ENCODE data around the gene CD34. TPM values are rescaled to one million over a fixed set of nuclear protein-coding genes. Genes with fewer than 3 reads are reported as not detected.

CD34 gene
- total RNA-seq, 1 donor from 2014 or later: 69.6 TPM

- H3K9me3 ChIP-seq (replicated peaks): no peaks in the 10 kb centered on the region
- intact Hi-C loops (cut with micrococcal nuclease): no loop called here
- H3K27ac ChIP-seq (replicated peaks): peak overlapping the region; percentile 20
- no peak overlapping the region for H3K4me3 ChIP-seq
- H3K4me1 ChIP-seq: peaks cover 94% of the 10 kb centered on the region
- H3K36me3 ChIP-seq: peaks cover 25% of the 10 kb centered on the region
- no peaks in the 10 kb centered on the region for H3K27me3 ChIP-seq (ENCODE audit: low read depth)
- DNase-seq: no peak
- no peak for TF ChIP-seq CTCF (IDR thresholded peaks at IDR 0.05; ENCODE audit: borderline replicate concordance)
Measured at GRCh38 chr1:207862241-207862787, 48.6 kb downstream of the CD34 start.

GRCh38 chr1:207861442-207862177, 49.3 kb downstream of the CD34 start:
- Histone ChIP-seq H3K27ac (replicated peaks) (peak overlapping the region; percentile 20), H3K9me3 (replicated peaks) (no peaks in the 10 kb centered on the region), H3K4me3 (no peak overlapping the region), H3K36me3 (peaks cover 25% of the 10 kb centered on the region), H3K4me1 (peaks cover 94% of the 10 kb centered on the region), H3K27me3 (ENCODE audit: low read depth) (no peaks in the 10 kb centered on the region)
- no peak for TF ChIP-seq CTCF (IDR thresholded peaks at IDR 0.05; ENCODE audit: borderline replicate concordance)
- DNase-seq: no peak
- intact Hi-C loops (cut with micrococcal nuclease): no loop called here

- intact Hi-C loops (cut with micrococcal nuclease): no loop called here
- Histone ChIP-seq H3K27me3 (ENCODE audit: low read depth) (no peaks in the 10 kb centered on the region), H3K4me1 (peaks cover 92% of the 10 kb centered on the region), H3K4me3 (no peak overlapping the region), H3K36me3 (peaks cover 20% of the 10 kb centered on the region), H3K27ac (replicated peaks) (no peak overlapping the region), H3K9me3 (replicated peaks) (no peaks in the 10 kb centered on the region)
- TF ChIP-seq CTCF (IDR thresholded peaks at IDR 0.05; ENCODE audit: borderline replicate concordance): no peak
- DNase-seq: no peak
Measured at GRCh38 chr1:207860531-207860930, 50.4 kb downstream of the CD34 start.

- Histone ChIP-seq H3K36me3 (peaks cover 20% of the 10 kb centered on the region), H3K27ac (replicated peaks) (peak overlapping the region; percentile 14), H3K4me3 (no peak overlapping the region), H3K27me3 (ENCODE audit: low read depth) (no peaks in the 10 kb centered on the region), H3K9me3 (replicated peaks) (no peaks in the 10 kb centered on the region), H3K4me1 (peaks cover 92% of the 10 kb centered on the region)
- intact Hi-C loops (cut with micrococcal nuclease): no loop called here
- no peak for TF ChIP-seq CTCF (IDR thresholded peaks at IDR 0.05; ENCODE audit: borderline replicate concordance)
- no peak for DNase-seq
Measured at GRCh38 chr1:207858806-207859205, 52.1 kb downstream of the CD34 start.

GRCh38 chr1:207858281-207858680, 52.6 kb downstream of the CD34 start:
- Histone ChIP-seq H3K36me3 (peaks cover 20% of the 10 kb centered on the region), H3K4me1 (peaks cover 92% of the 10 kb centered on the region)
- intact Hi-C loops (cut with micrococcal nuclease): no loop called here

More at GRCh38 chr1:207858281-207858680, 52.6 kb downstream of the CD34 start:
- peak overlapping the region; percentile 14 for H3K27ac ChIP-seq (replicated peaks)
- H3K9me3 ChIP-seq (replicated peaks): no peaks in the 10 kb centered on the region
- no peaks in the 10 kb centered on the region for H3K27me3 ChIP-seq (ENCODE audit: low read depth)
- DNase-seq: no peak
- H3K4me3 ChIP-seq: no peak overlapping the region
- TF ChIP-seq CTCF (IDR thresholded peaks at IDR 0.05; ENCODE audit: borderline replicate concordance): no peak
